HG03565 (cell line): ENCODE measurements around the gene RPL27A.

Experiments
- ATAC-seq: cut with Tn5 transposase; IDR thresholded peaks from one replicate; pipeline ENCODE4 v1.9.1; 2021; ENCODE audit warnings: mild to moderate bottlenecking, moderate library complexity; ENCODE audit not compliant: unreplicated experiment

Gene RPL27A

GRCh38 chr11:8672346-8672745 is 10.2 kb upstream of the RPL27A start:
- no peak for ATAC-seq

- no peak for ATAC-seq
These were observed 7.7 kb upstream of the RPL27A start for GRCh38 chr11:8674859-8675258.

GRCh38 chr11:8676458-8676857 is 6.1 kb upstream of the RPL27A start:
- no peak for ATAC-seq

GRCh38 chr11:8679006-8679405 is 3.6 kb upstream of the RPL27A start:
- no peak for ATAC-seq

- ATAC-seq, result no peak
These were observed 722 bp upstream of the RPL27A start for GRCh38 chr11:8681837-8682302.

- ATAC-seq, result no peak
These were observed 669 bp downstream of the RPL27A start for GRCh38 chr11:8683115-8683807.

- ATAC-seq, result no peak
These were observed 2.2 kb downstream of the RPL27A start for GRCh38 chr11:8684600-8685290.

- ATAC-seq, result no peak
These were observed 2.7 kb downstream of the RPL27A start for GRCh38 chr11:8685306-8685705.

GRCh38 chr11:8685820-8686219 is 3.2 kb downstream of the RPL27A start:
- no peak for ATAC-seq

GRCh38 chr11:8686325-8686724 is 3.7 kb downstream of the RPL27A start:
- ATAC-seq, result no peak

GRCh38 chr11:8688414-8689362 is 6.1 kb downstream of the RPL27A start:
- ATAC-seq, result peak; percentile 87

- ATAC-seq, result no peak
These were observed 7.2 kb downstream of the RPL27A start for GRCh38 chr11:8689726-8690255.

- no peak for ATAC-seq
These were observed 8.1 kb downstream of the RPL27A start for GRCh38 chr11:8690374-8691342.

GRCh38 chr11:8691601-8692000 is 9.0 kb downstream of the RPL27A start:
- no peak for ATAC-seq

- ATAC-seq, result no peak
These were observed 9.8 kb downstream of the RPL27A start for GRCh38 chr11:8692417-8692816.

- ATAC-seq, result no peak
These were observed 10.5 kb downstream of the RPL27A start for GRCh38 chr11:8693010-8693551.

GRCh38 chr11:8693555-8693954 is 11.0 kb downstream of the RPL27A start:
- ATAC-seq, result no peak

GRCh38 chr11:8694137-8694536 is 11.5 kb downstream of the RPL27A start:
- no peak for ATAC-seq

GRCh38 chr11:8697054-8697453 is 14.5 kb downstream of the RPL27A start:
- no peak for ATAC-seq

- ATAC-seq, result no peak
These were observed 15.8 kb downstream of the RPL27A start for GRCh38 chr11:8698379-8698851.
